ENCODE measurements around the gene ZDHHC6.
"Not testable (repeated sequence)": the region's sequence is repeated elsewhere in the genome, so short reads cannot be mapped to it uniquely, and the experiment has no call there.

Gene ZDHHC6

DNA sequence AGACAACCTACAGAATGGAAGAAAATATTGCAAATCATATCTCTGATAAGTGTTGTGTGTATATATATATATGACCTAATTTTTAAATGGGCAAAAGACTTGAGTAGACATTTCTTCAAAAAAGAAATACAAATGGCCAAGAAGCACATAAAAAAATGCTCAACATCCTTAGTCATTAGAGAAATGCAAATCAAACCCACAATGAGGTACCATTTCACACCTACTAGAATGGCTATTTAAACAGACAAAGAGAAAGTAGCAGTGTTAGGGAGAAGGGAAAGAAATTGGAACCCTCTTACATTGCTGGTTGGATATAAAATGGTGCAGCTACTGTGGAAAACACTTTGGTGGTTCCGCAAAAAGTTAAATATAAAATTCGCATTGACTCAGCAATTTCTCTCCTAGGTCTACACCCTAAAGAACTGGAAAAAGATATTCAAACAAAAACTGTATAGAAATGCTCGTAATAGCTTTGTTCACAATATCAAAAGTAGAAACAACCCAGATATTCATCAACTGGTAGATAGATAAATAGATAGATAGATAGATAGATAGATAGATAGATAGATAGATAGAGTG is 56.5 kb downstream of the ZDHHC6 start:
- DNase-seq (ENCODE audit: low read depth): no peak

DNA sequence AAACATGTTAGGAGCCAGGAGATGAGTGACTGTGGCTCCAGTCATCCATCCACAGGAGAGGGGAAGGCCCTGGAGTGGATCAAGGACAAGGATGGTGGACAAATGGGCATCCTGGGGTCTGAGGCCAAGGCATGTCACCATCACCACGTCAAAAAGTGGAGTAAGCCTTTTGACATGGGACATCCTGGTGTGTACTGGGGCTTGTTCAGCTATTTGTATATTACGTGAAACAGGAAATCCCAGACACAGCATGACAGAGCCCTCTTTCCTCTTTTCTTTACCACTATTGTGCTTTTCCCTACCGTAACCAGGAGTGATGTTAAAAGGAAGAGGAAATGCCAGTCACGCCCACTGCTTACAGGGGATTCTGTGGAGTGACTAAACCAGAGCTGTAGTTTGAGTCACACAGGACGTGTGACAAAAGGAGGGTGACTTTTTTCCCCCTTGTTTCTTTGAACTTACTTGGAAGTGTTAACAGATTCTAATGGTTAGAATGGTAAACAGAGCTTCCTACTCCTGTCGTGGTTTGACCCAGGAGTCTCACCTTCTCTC is 57.4 kb downstream of the ZDHHC6 start:
- peak; percentile 35 for DNase-seq (ENCODE audit: low read depth)

DNA sequence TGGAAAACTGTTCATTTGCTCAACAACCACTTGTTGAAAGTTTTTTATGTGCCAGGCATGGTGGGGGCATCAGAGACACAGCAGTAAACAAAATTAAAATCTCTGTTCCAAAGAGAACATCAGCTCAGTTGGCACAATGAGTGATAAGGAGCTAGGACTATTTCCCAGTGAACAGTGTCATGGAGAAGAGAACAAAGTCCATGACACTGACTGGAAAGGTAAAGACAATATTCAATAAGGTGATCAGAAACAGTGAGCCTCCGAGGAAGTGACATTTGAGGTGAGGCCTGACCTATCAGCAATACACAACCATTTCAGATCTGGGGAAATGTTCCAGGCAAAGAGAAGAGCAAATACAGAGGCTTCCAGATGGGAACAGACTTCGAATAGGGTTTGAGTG is 58.2 kb downstream of the ZDHHC6 start:
- no peak for DNase-seq (ENCODE audit: low read depth)

DNA sequence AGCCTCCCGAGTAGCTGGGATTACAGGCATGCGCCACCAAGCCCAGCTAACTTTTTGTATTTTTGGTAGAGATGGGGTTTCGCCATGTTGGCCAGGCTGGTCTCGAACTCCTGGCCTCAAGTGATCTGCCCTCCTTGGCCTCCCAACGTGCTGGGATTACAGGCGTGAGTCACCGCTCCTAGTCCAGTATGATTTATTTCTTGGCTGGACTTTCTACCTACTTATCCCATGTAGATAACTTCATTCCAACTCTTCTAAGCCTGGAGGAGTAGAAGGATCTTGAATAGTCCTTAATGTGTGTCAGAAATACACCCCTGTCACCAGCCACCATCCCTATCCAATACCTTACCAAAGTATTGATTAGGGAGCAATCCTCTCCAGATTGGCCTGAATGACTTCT is 58.7 kb downstream of the ZDHHC6 start:
- not testable (repeated sequence) for DNase-seq (ENCODE audit: low read depth)

DNA sequence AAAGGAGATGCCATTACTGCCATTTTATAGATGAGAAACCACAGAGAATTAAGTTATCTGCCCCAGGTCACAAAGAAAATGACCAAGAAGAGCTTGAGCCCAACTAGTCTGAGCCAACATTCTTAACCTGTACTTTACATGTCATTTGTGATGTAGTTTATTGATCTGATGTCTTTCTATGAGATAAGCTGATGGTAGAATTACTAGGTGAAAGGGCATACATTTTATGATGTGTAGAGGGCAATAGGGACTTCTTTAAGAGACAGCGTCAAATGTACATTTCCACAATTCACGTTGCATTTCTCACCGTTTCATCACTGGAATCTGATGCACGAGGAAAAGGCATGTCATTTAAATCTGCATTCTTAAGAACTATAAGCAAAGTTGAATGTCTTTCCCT is 61.5 kb downstream of the ZDHHC6 start:
- no peak for DNase-seq (ENCODE audit: low read depth)

DNA sequence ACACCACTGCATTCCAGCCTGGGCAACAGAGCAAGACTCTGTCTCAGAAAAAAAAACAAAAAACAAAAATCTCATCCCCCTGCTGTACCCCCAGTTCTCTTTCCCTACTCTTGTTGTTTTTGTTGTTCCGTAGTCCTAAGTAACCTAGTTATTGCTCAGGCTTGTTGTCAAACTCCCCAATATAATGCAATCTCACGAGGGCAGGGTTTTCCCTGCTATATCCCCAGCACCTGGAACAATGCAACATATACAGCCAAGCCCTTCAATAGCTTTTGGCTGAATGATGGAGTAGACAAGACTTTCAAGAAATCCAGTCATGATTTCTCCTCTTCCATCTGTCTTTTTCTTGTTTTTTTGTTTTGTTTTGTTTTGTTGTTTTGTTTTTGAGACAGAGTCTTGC is 62.6 kb downstream of the ZDHHC6 start:
- no peak for DNase-seq (ENCODE audit: low read depth)

DNA sequence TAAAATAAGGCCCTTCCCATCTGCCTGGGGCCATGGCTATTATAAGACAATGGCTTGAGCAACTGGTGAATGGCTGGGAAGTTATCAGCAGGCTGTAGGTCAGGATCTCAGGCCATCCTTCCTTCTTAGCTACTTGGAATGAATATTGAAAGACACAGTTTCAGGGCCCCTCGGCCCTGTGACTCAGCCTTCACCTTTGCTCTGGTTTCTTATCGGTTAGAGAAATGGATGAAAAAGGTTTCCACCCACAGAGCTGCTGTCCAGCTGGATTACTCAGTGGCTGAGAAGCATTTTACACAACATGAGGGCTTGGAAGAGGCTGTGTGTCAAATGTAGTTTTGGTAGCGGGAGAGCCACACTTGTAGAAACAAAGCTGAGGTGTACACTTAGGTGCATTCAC is 63.4 kb downstream of the ZDHHC6 start:
- DNase-seq (ENCODE audit: low read depth): no peak

GRCh38 chr10:112382515-112383235 is 64.0 kb downstream of the ZDHHC6 start:
- DNase-seq (ENCODE audit: low read depth): no peak

All from stimulated activated CD8-positive, alpha-beta memory T cell treated with anti-CD3 and anti-CD28 coated beads, Interleukin-7, amount 100 ng/mL, for 24 hours (primary cell).